GM12891 (cell line): ENCODE data around the gene TMEM51.

Source experiments
- POLR2A ChIP-seq: IDR thresholded peaks from 2 replicates; pipeline ENCODE4 v1.6.1; 2011; ENCODE audit warnings: low read depth, low read length, control low read depth
- POLR2AphosphoS5 ChIP-seq: IDR thresholded peaks from 2 replicates; pipeline ENCODE4 v1.6.1; 2011; ENCODE audit warnings: low read depth, low read length, control low read depth
- SPI1 ChIP-seq: IDR thresholded peaks from 2 replicates; pipeline ENCODE4 v1.6.1; 2011; ENCODE audit warnings: low read depth, low read length, control low read depth
- TAF1 ChIP-seq: IDR thresholded peaks from 2 replicates; pipeline ENCODE4 v1.6.1; 2011; ENCODE audit warnings: low read depth, low read length, control low read depth

DNA sequence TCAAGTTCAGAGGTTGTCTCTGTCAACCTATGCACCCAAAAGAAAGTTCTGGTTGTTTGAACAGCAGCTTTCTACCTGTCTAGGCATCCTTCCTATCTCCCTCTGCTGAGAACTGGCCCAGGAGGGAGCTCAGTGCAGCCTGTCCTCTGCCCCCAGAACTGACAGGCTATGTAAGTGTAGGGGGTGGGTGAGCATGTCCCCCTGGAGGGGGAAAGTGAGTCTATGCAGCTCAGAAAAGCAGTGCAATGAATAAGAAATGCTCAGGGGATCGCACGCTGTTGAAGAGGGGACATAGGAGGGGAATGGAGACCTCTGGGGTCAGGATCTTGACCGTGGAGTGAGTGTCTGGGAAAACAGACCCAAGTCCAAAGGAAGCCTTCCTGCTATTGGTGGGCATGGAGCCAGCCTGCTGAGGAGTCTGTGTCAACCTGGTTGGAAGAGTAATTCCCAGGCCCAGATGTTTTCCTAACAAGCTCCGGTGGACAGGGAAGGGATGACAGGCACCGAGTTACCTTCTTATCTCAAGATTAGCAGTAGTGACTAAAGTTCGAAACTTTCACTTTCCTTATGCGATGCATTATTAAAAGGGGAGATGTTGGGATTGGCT is 67.4 kb downstream of the TMEM51 start:
- TF ChIP-seq POLR2A (no peak), POLR2AphosphoS5 (no peak), SPI1 (no peak), TAF1 (no peak)
